ENCODE measurements around the gene ESYT3. TPM values are rescaled to one million over a fixed set of nuclear protein-coding genes. Genes with fewer than 3 reads are reported as not detected.

ESYT3 gene
- total and polyA plus RNA-seq, 8 donors = 0.95 to 2.8 (median 1.4) TPM

GRCh38 chr3:138432576-138433240 is 1.7 kb upstream of the ESYT3 start:
- no peaks in the 10 kb centered on the region for H3K4me1 ChIP-seq
- no peak for TF ChIP-seq CTCF (IDR thresholded peaks at IDR 0.05)
- intact Hi-C loops (cut with DNase I) = no loop called here
- H3K27me3 ChIP-seq = no peaks in the 10 kb centered on the region
- H3K9me3 ChIP-seq = no peaks in the 10 kb centered on the region
- DNase-seq = no peak
- H3K4me3 ChIP-seq = no peak overlapping the region
- WGBS, 2 donors = 83 to 86% methylated on average over 4 of the region's 4 CpGs
- FAIRE-seq = no peak
- H3K36me3 ChIP-seq = no peaks in the 10 kb centered on the region
- ATAC-seq = no peak
- no peak overlapping the region for H3K27ac ChIP-seq

- intact Hi-C loops (cut with DNase I) = no loop called here
- H3K4me1 ChIP-seq = no peaks in the 10 kb centered on the region
- ATAC-seq (no peak), FAIRE-seq (no peak), DNase-seq (peak in 1 of 6 donors; percentile 36)
- H3K27ac ChIP-seq = peak overlapping the region in 1 of 4 donors; percentile 9
- WGBS, 2 donors = 56 to 58% methylated on average over 16 of the region's 16 CpGs
- H3K4me3 ChIP-seq = peak overlapping the region in 1 of 4 donors; percentile 55
- H3K36me3 ChIP-seq = no peaks in the 10 kb centered on the region
- TF ChIP-seq CTCF (IDR thresholded peaks at IDR 0.05) = no peak
- no peaks in the 10 kb centered on the region for H3K9me3 ChIP-seq
- H3K27me3 ChIP-seq = no peaks in the 10 kb centered on the region
These were observed 532 bp upstream of the ESYT3 start for GRCh38 chr3:138433892-138434275.

- ATAC-seq = peak; percentile 51 to 64 (median 52)
- Histone ChIP-seq H3K4me3 (peak overlapping the region; percentile 26 to 55 (median 44)), H3K4me1 (no peaks in the 10 kb centered on the region), H3K9me3 (no peaks in the 10 kb centered on the region), H3K36me3 (no peaks in the 10 kb centered on the region), H3K27me3 (no peaks in the 10 kb centered on the region), H3K27ac (peak overlapping the region in 1 of 4 donors; percentile 23)
- intact Hi-C loops (cut with DNase I) = no loop called here
- TF ChIP-seq CTCF (IDR thresholded peaks at IDR 0.05) = no peak
- WGBS, 2 donors = 6 to 9% methylated on average over 78 of the region's 78 CpGs
- peak in 4 of 6 donors; percentile 13 to 72 (median 56) for DNase-seq
- FAIRE-seq = no peak
These were observed 708 bp downstream of the ESYT3 start for GRCh38 chr3:138434875-138435772.

GRCh38 chr3:138435840-138436239 is 1.4 kb downstream of the ESYT3 start:
- 77 to 91% methylated on average over 8 of the region's 8 CpGs for WGBS, 2 donors
- intact Hi-C loops (cut with DNase I) = no loop called here
- no peak for TF ChIP-seq CTCF (IDR thresholded peaks at IDR 0.05)
- DNase-seq (no peak), ATAC-seq (no peak), FAIRE-seq (no peak)
- Histone ChIP-seq H3K27me3 (no peaks in the 10 kb centered on the region), H3K27ac (no peak overlapping the region), H3K9me3 (no peaks in the 10 kb centered on the region), H3K36me3 (no peaks in the 10 kb centered on the region), H3K4me3 (peak overlapping the region in 2 of 4 donors; percentile 45 to 55), H3K4me1 (no peaks in the 10 kb centered on the region)

Measured in pancreas (tissue), 10 donors.